ENCODE results near the gene LPXN. TPM values are rescaled to one million over a fixed set of nuclear protein-coding genes. Genes with fewer than 3 reads are reported as not detected.

Gene LPXN
- total and polyA plus RNA-seq, 8 donors = 8.1 to 43.8 (median 10.4) TPM

- Histone ChIP-seq H3K27ac (no peak overlapping the region), H3K27me3 (no peaks in the 10 kb centered on the region), H3K9me3 (no peaks in the 10 kb centered on the region), H3K36me3 (peaks cover 0 to 44% of the 10 kb centered on the region in 2 donors), H3K4me1 (peaks cover 3 to 28% of the 10 kb centered on the region in 2 donors), H3K4me3 (no peak overlapping the region)
- intact Hi-C loops (cut with DNase I) = no loop called here
- ATAC-seq (peak; percentile 86), DNase-seq (peak in 2 of 4 donors; percentile 22 to 58)
- peak; percentile 75 for TF ChIP-seq CTCF (IDR thresholded peaks at IDR 0.05)
Measured at GRCh38 chr11:58567889-58568512, 7.7 kb downstream of the LPXN start.

- TF ChIP-seq CTCF (IDR thresholded peaks at IDR 0.05) = no peak
- ATAC-seq (no peak), DNase-seq (no peak)
- Histone ChIP-seq H3K27ac (no peak overlapping the region), H3K36me3 (peaks cover 0 to 47% of the 10 kb centered on the region in 2 donors), H3K4me3 (no peak overlapping the region), H3K4me1 (peaks cover 0 to 13% of the 10 kb centered on the region in 2 donors), H3K27me3 (no peaks in the 10 kb centered on the region), H3K9me3 (no peaks in the 10 kb centered on the region)
- intact Hi-C loops (cut with DNase I) = no loop called here
Measured at GRCh38 chr11:58564231-58564630, 11.4 kb downstream of the LPXN start.

- intact Hi-C loops (cut with DNase I) = no loop called here
- Histone ChIP-seq H3K4me1 (no peaks in the 10 kb centered on the region), H3K4me3 (no peak overlapping the region), H3K36me3 (peaks cover 0 to 36% of the 10 kb centered on the region in 2 donors), H3K27me3 (no peaks in the 10 kb centered on the region), H3K9me3 (no peaks in the 10 kb centered on the region), H3K27ac (no peak overlapping the region)
- no peak for TF ChIP-seq CTCF (IDR thresholded peaks at IDR 0.05)
- ATAC-seq (no peak), DNase-seq (no peak)
Measured at GRCh38 chr11:58562375-58562800, 13.3 kb downstream of the LPXN start.

- TF ChIP-seq CTCF (IDR thresholded peaks at IDR 0.05) = no peak
- DNase-seq (no peak), ATAC-seq (no peak)
- H3K4me1 ChIP-seq = no peaks in the 10 kb centered on the region
- no peak overlapping the region for H3K4me3 ChIP-seq
- H3K27ac ChIP-seq = no peak overlapping the region
- intact Hi-C loops (cut with DNase I) = no loop called here
- no peaks in the 10 kb centered on the region for H3K27me3 ChIP-seq
- no peaks in the 10 kb centered on the region for H3K9me3 ChIP-seq
- peaks cover 0 to 36% of the 10 kb centered on the region in 2 donors for H3K36me3 ChIP-seq
Measured at GRCh38 chr11:58561394-58562098, 14.1 kb downstream of the LPXN start.

GRCh38 chr11:58560842-58561241 is 14.8 kb downstream of the LPXN start:
- Histone ChIP-seq H3K4me1 (no peaks in the 10 kb centered on the region), H3K36me3 (peaks cover 0 to 34% of the 10 kb centered on the region in 2 donors), H3K27me3 (no peaks in the 10 kb centered on the region), H3K4me3 (no peak overlapping the region), H3K9me3 (no peaks in the 10 kb centered on the region), H3K27ac (no peak overlapping the region)
- TF ChIP-seq CTCF (IDR thresholded peaks at IDR 0.05) = no peak
- DNase-seq (no peak), ATAC-seq (no peak)
- intact Hi-C loops (cut with DNase I) = no loop called here
